ENCODE results near the gene NTN4.

NTN4 gene

GRCh38 chr12:95784286-95784685, 6.3 kb downstream of the NTN4 start:
- TF ChIP-seq USF1 (IDR thresholded peaks at IDR 0.05) (no peak), TCF12 (IDR thresholded peaks at IDR 0.05; ENCODE audit: low read depth) (no peak), ZBTB7A (IDR thresholded peaks at IDR 0.05; ENCODE audit: low read depth) (no peak), RAD21 (IDR thresholded peaks at IDR 0.05; ENCODE audit: low read depth) (no peak), YY1 (IDR thresholded peaks at IDR 0.05; ENCODE audit: low read depth) (no peak), TAF1 (IDR thresholded peaks at IDR 0.05; ENCODE audit: low read depth) (no peak), NFIC (IDR thresholded peaks at IDR 0.05) (no peak), EGR1 (IDR thresholded peaks at IDR 0.05) (no peak), TEAD4 (IDR thresholded peaks at IDR 0.05) (no peak), REST (IDR thresholded peaks at IDR 0.05; ENCODE audit: low read depth) (no peak), EP300 (IDR thresholded peaks at IDR 0.05; ENCODE audit: borderline replicate concordance) (no peak), MAX (IDR thresholded peaks at IDR 0.05) (no peak), CEBPB (IDR thresholded peaks at IDR 0.05) (no peak), CREB1 (IDR thresholded peaks at IDR 0.05; ENCODE audit: low read depth) (no peak), FOXM1 (IDR thresholded peaks at IDR 0.05; ENCODE audit: borderline replicate concordance, low read depth) (no peak)

GRCh38 chr12:95774311-95775045, 16.1 kb downstream of the NTN4 start:
- TF ChIP-seq MAX (IDR thresholded peaks at IDR 0.05): no peak
- TF ChIP-seq TAF1 (IDR thresholded peaks at IDR 0.05; ENCODE audit: low read depth): no peak
- no peak for TF ChIP-seq EGR1 (IDR thresholded peaks at IDR 0.05)
- TF ChIP-seq USF1 (IDR thresholded peaks at IDR 0.05): no peak
- TF ChIP-seq CREB1 (IDR thresholded peaks at IDR 0.05; ENCODE audit: low read depth): no peak
- TF ChIP-seq YY1 (IDR thresholded peaks at IDR 0.05; ENCODE audit: low read depth): no peak
- no peak for TF ChIP-seq FOXM1 (IDR thresholded peaks at IDR 0.05; ENCODE audit: borderline replicate concordance, low read depth)
- no peak for TF ChIP-seq NFIC (IDR thresholded peaks at IDR 0.05)
- no peak for TF ChIP-seq TCF12 (IDR thresholded peaks at IDR 0.05; ENCODE audit: low read depth)
- no peak for TF ChIP-seq CEBPB (IDR thresholded peaks at IDR 0.05)
- TF ChIP-seq REST (IDR thresholded peaks at IDR 0.05; ENCODE audit: low read depth): no peak
- TF ChIP-seq RAD21 (IDR thresholded peaks at IDR 0.05; ENCODE audit: low read depth): no peak
- TF ChIP-seq TEAD4 (IDR thresholded peaks at IDR 0.05): no peak
- no peak for TF ChIP-seq ZBTB7A (IDR thresholded peaks at IDR 0.05; ENCODE audit: low read depth)
- TF ChIP-seq EP300 (IDR thresholded peaks at IDR 0.05; ENCODE audit: borderline replicate concordance): no peak

- no peak for TF ChIP-seq YY1 (IDR thresholded peaks at IDR 0.05; ENCODE audit: low read depth)
- no peak for TF ChIP-seq TAF1 (IDR thresholded peaks at IDR 0.05; ENCODE audit: low read depth)
- TF ChIP-seq ZBTB7A (IDR thresholded peaks at IDR 0.05; ENCODE audit: low read depth): no peak
- no peak for TF ChIP-seq TCF12 (IDR thresholded peaks at IDR 0.05; ENCODE audit: low read depth)
- no peak for TF ChIP-seq REST (IDR thresholded peaks at IDR 0.05; ENCODE audit: low read depth)
- no peak for TF ChIP-seq EGR1 (IDR thresholded peaks at IDR 0.05)
- no peak for TF ChIP-seq RAD21 (IDR thresholded peaks at IDR 0.05; ENCODE audit: low read depth)
- TF ChIP-seq USF1 (IDR thresholded peaks at IDR 0.05): no peak
These were observed 17.2 kb downstream of the NTN4 start for GRCh38 chr12:95773320-95773719.

- TF ChIP-seq RAD21 (IDR thresholded peaks at IDR 0.05; ENCODE audit: low read depth) (no peak), CREB1 (IDR thresholded peaks at IDR 0.05; ENCODE audit: low read depth) (no peak), EP300 (IDR thresholded peaks at IDR 0.05; ENCODE audit: borderline replicate concordance) (no peak), MAX (IDR thresholded peaks at IDR 0.05) (no peak), EGR1 (IDR thresholded peaks at IDR 0.05) (no peak), CEBPB (IDR thresholded peaks at IDR 0.05) (no peak), REST (IDR thresholded peaks at IDR 0.05; ENCODE audit: low read depth) (no peak), FOXM1 (IDR thresholded peaks at IDR 0.05; ENCODE audit: borderline replicate concordance, low read depth) (no peak), TCF12 (IDR thresholded peaks at IDR 0.05; ENCODE audit: low read depth) (no peak), ZBTB7A (IDR thresholded peaks at IDR 0.05; ENCODE audit: low read depth) (no peak), NFIC (IDR thresholded peaks at IDR 0.05) (no peak), TAF1 (IDR thresholded peaks at IDR 0.05; ENCODE audit: low read depth) (no peak), USF1 (IDR thresholded peaks at IDR 0.05) (no peak), YY1 (IDR thresholded peaks at IDR 0.05; ENCODE audit: low read depth) (no peak), TEAD4 (IDR thresholded peaks at IDR 0.05) (no peak)
These were observed 22.9 kb downstream of the NTN4 start for GRCh38 chr12:95767703-95768102.
